HEK293T (cell line): ENCODE data around the gene HPDL.

Experiments
- CTCF ChIA-PET: fragments of 350-600 bp; formaldehyde crosslinking; extraction: SDS; loops from one replicate; lab custom pipeline; 2021; ENCODE audit warnings: antibody characterized with exemption, inconsistent platforms; lab: Yijun Ruan, JAX
- POLR2A ChIA-PET: fragments of 350-600 bp; formaldehyde crosslinking; extraction: SDS; loops from one replicate; lab custom pipeline; 2020; ENCODE audit warnings: antibody characterized with exemption, inconsistent platforms; lab: Yijun Ruan, JAX
- DNase-seq: peaks from one replicate; pipeline ENCODE4 v3.0.0; 2012; ENCODE audit warnings: mixed read lengths; ENCODE audit errors: extremely low spot score
- ARNT ChIP-seq: fragments of 450-650 bp; IDR thresholded peaks from 2 replicates; pipeline ENCODE4 v1.6.1; 2017; ENCODE audit warnings: mild to moderate bottlenecking
- BHLHE40 ChIP-seq: fragments of 450-650 bp; IDR thresholded peaks from 2 replicates; pipeline ENCODE4 v1.6.1; 2016; ENCODE audit warnings: mild to moderate bottlenecking, moderate library complexity, borderline replicate concordance
- CTBP1 ChIP-seq: fragments of 450-650 bp; IDR thresholded peaks from 2 replicates; pipeline ENCODE4 v1.6.1; 2016; ENCODE audit warnings: borderline replicate concordance
- ELF4 ChIP-seq: fragments of 450-650 bp; IDR thresholded peaks from 2 replicates; pipeline ENCODE4 v1.6.1; 2017; ENCODE audit warnings: antibody characterized with exemption
- FOXA1 ChIP-seq: fragments of 450-650 bp; IDR thresholded peaks from 2 replicates; pipeline ENCODE4 v1.6.1; 2016; ENCODE audit warnings: mild to moderate bottlenecking
- FOXK2 ChIP-seq: fragments of 450-650 bp; IDR thresholded peaks from 2 replicates; pipeline ENCODE4 v1.6.1; 2016; ENCODE audit warnings: mild to moderate bottlenecking
- FOXM1 ChIP-seq: fragments of 450-650 bp; IDR thresholded peaks from 2 replicates; pipeline ENCODE4 v1.6.1; 2017; ENCODE audit warnings: mild to moderate bottlenecking, borderline replicate concordance
- HDGF ChIP-seq: fragments of 450-650 bp; IDR thresholded peaks from 2 replicates; pipeline ENCODE4 v1.6.1; 2017; ENCODE audit warnings: antibody characterized with exemption, borderline replicate concordance
- L3MBTL2 ChIP-seq: fragments of 450-650 bp; conservative IDR thresholded peaks from 2 replicates; pipeline ENCODE4 v1.6.1; 2016; ENCODE audit warnings: mild to moderate bottlenecking
- LEF1 ChIP-seq: fragments of 450-650 bp; IDR thresholded peaks from 2 replicates; pipeline ENCODE4 v1.6.1; 2017; ENCODE audit warnings: mild to moderate bottlenecking, borderline replicate concordance
- NFRKB ChIP-seq: fragments of 450-650 bp; IDR thresholded peaks from 2 replicates; pipeline ENCODE4 v1.6.1; 2016; ENCODE audit warnings: mild to moderate bottlenecking, moderate library complexity
- PKNOX1 ChIP-seq: fragments of 450-650 bp; IDR thresholded peaks from 2 replicates; pipeline ENCODE4 v1.6.1; 2016
- SP1 ChIP-seq: fragments of 450-650 bp; IDR thresholded peaks from 2 replicates; pipeline ENCODE4 v1.6.1; 2017
- SUZ12 ChIP-seq: fragments of 450-650 bp; IDR thresholded peaks from 2 replicates; pipeline ENCODE4 v1.6.1; 2016; ENCODE audit warnings: mild to moderate bottlenecking
- TARDBP ChIP-seq: fragments of 450-650 bp; IDR thresholded peaks from 2 replicates; pipeline ENCODE4 v1.6.1; 2016
- ZNF384 ChIP-seq: fragments of 450-650 bp; IDR thresholded peaks from 2 replicates; pipeline ENCODE4 v1.6.1; 2016

Gene HPDL

GRCh38 chr1:45304311-45305081 is 22.2 kb upstream of the HPDL start:
- no peak for DNase-seq
- POLR2A ChIA-PET, result interaction anchor here (0.8 to 6.9 kb wide), 15 partner anchors 14 to 583 kb away, joined by 3 to 154 read pairs (median 4); partner anchors contain the start of genes HECTD3, MUTYH, NASP and PRDX1
- CTCF ChIA-PET, result interaction anchor here (1.2 to 7.9 kb wide), 2 partner anchors 35 to 289 kb away, joined by 3 to 139 read pairs; partner anchors contain the start of genes HECTD3 and UROD
- TF ChIP-seq SUZ12 (no peak), BHLHE40 (no peak), TARDBP (no peak), L3MBTL2 (no peak), FOXK2 (no peak), ARNT (no peak)

- no peak for DNase-seq
- CTCF ChIA-PET, result no interaction called here
- POLR2A ChIA-PET, result interaction anchor here (0.8 to 6.4 kb wide), 9 partner anchors 13 to 293 kb away, joined by 3 to 90 read pairs (median 4); partner anchors contain the start of genes MUTYH, NASP, PRDX1 and TOE1
- TF ChIP-seq PKNOX1 (no peak), FOXK2 (no peak), FOXA1 (no peak), ARNT (no peak), SUZ12 (no peak), L3MBTL2 (no peak), CTBP1 (no peak), SP1 (no peak), FOXM1 (no peak), ZNF384 (no peak), BHLHE40 (no peak), TARDBP (no peak)
Measured at GRCh38 chr1:45305231-45305630, 21.5 kb upstream of the HPDL start.

- no peak for TF ChIP-seq PKNOX1
- TF ChIP-seq ARNT, result no peak
- no peak for TF ChIP-seq FOXK2
- TF ChIP-seq FOXM1, result no peak
- TF ChIP-seq LEF1, result no peak
- TF ChIP-seq ZNF384, result no peak
- no peak for TF ChIP-seq NFRKB
- no peak for TF ChIP-seq ELF4
- no peak for TF ChIP-seq L3MBTL2
- TF ChIP-seq TARDBP, result no peak
- TF ChIP-seq BHLHE40, result no peak
- no peak for TF ChIP-seq SUZ12
- TF ChIP-seq CTBP1, result no peak
- no peak for TF ChIP-seq SP1
- TF ChIP-seq FOXA1, result no peak
- no peak for TF ChIP-seq HDGF
- DNase-seq, result no peak
- POLR2A ChIA-PET, result interaction anchor here (0.5 to 6.4 kb wide), 2 partner anchors 33 to 294 kb away, joined by 3 to 90 read pairs; partner anchors contain the start of genes MUTYH and TOE1
- CTCF ChIA-PET, result interaction anchor here (0.6 to 1.5 kb wide), 2 partner anchors 292 to 370 kb away, joined by 3 to 4 read pairs; no protein-coding TSS in a partner anchor
Measured at GRCh38 chr1:45306319-45306718, 20.4 kb upstream of the HPDL start.

- TF ChIP-seq ARNT (no peak), FOXM1 (no peak)
Measured at GRCh38 chr1:45306905-45307304, 19.8 kb upstream of the HPDL start.

GRCh38 chr1:45314266-45314665 is 12.4 kb upstream of the HPDL start:
- TF ChIP-seq TARDBP (no peak), ELF4 (no peak), FOXA1 (no peak), SP1 (no peak), HDGF (no peak), SUZ12 (no peak), FOXM1 (no peak)
- CTCF ChIA-PET, result interaction anchor here (0.6 kb wide), 1 partner anchor 295 kb away, joined by 3 read pairs; no protein-coding TSS in a partner anchor

More at GRCh38 chr1:45306905-45307304, 19.8 kb upstream of the HPDL start:
- CTCF ChIA-PET, result interaction anchor here (0.6 to 1.5 kb wide), 2 partner anchors 292 to 371 kb away, joined by 3 to 4 read pairs; no protein-coding TSS in a partner anchor
- POLR2A ChIA-PET, result interaction anchor here (6.4 kb wide), 1 partner anchor 32 kb away, joined by 90 read pairs; the partner anchor contains the start of genes MUTYH and TOE1
- no peak for DNase-seq

GRCh38 chr1:45317166-45317565 is 9.5 kb upstream of the HPDL start:
- TF ChIP-seq BHLHE40 (no peak), SUZ12 (no peak), FOXA1 (no peak), FOXK2 (no peak), FOXM1 (no peak), SP1 (no peak)
- POLR2A ChIA-PET, result no interaction called here
- no peak for DNase-seq
- CTCF ChIA-PET, result no interaction called here

More at GRCh38 chr1:45314266-45314665, 12.4 kb upstream of the HPDL start:
- POLR2A ChIA-PET, result interaction anchor here (0.8 kb wide), 1 partner anchor 11 kb away, joined by 5 read pairs; no protein-coding TSS in a partner anchor
- DNase-seq, result no peak

GRCh38 chr1:45319761-45320160 is 6.9 kb upstream of the HPDL start:
- no peak for DNase-seq
- CTCF ChIA-PET, result no interaction called here
- POLR2A ChIA-PET, result interaction anchor here (3.9 kb wide), 1 partner anchor 20 kb away, joined by 27 read pairs; the partner anchor contains the start of genes MUTYH and TOE1
- TF ChIP-seq TARDBP (no peak), BHLHE40 (no peak), FOXK2 (no peak), ARNT (no peak), FOXA1 (no peak), CTBP1 (no peak), ZNF384 (no peak), HDGF (no peak), NFRKB (no peak), L3MBTL2 (no peak), SUZ12 (no peak), SP1 (no peak), PKNOX1 (no peak), LEF1 (no peak), ELF4 (no peak), FOXM1 (no peak)
